IPS DF 19.7 (cell line): ENCODE data around the gene CEP104.

Experiments used
- DNase-seq: peaks from one replicate; pipeline ENCODE4 v3.0.0-alpha.2; 2013; ENCODE audit warnings: low read depth, low spot score

The CEP104 gene

GRCh38 chr1:3894626-3895278 is 37.7 kb upstream of the CEP104 start:
- no peak for DNase-seq

GRCh38 chr1:3893190-3893589 is 36.2 kb upstream of the CEP104 start:
- no peak for DNase-seq

GRCh38 chr1:3892748-3893147 is 35.7 kb upstream of the CEP104 start:
- no peak for DNase-seq

- no peak for DNase-seq
Observed at GRCh38 chr1:3891329-3891865, 34.4 kb upstream of the CEP104 start.

- DNase-seq: no peak
Observed at GRCh38 chr1:3890389-3891328, 33.6 kb upstream of the CEP104 start.

GRCh38 chr1:3889936-3890335 is 32.9 kb upstream of the CEP104 start:
- DNase-seq: no peak

- DNase-seq: no peak
Observed at GRCh38 chr1:3888301-3888700, 31.3 kb upstream of the CEP104 start.

GRCh38 chr1:3886691-3887090 is 29.7 kb upstream of the CEP104 start:
- no peak for DNase-seq

GRCh38 chr1:3886106-3886670 is 29.2 kb upstream of the CEP104 start:
- no peak for DNase-seq

GRCh38 chr1:3885611-3886010 is 28.6 kb upstream of the CEP104 start:
- DNase-seq: no peak

- DNase-seq: no peak
Observed at GRCh38 chr1:3884966-3885365, 28.0 kb upstream of the CEP104 start.

- no peak for DNase-seq
Observed at GRCh38 chr1:3883194-3883925, 26.3 kb upstream of the CEP104 start.

- DNase-seq: no peak
Observed at GRCh38 chr1:3881193-3881480, 24.1 kb upstream of the CEP104 start.

GRCh38 chr1:3880429-3881192 is 23.6 kb upstream of the CEP104 start:
- DNase-seq: no peak

GRCh38 chr1:3879787-3880428 is 22.9 kb upstream of the CEP104 start:
- no peak for DNase-seq

- no peak for DNase-seq
Observed at GRCh38 chr1:3879099-3879498, 22.1 kb upstream of the CEP104 start.

GRCh38 chr1:3876716-3877115 is 19.7 kb upstream of the CEP104 start:
- DNase-seq: no peak

GRCh38 chr1:3874736-3875135 is 17.7 kb upstream of the CEP104 start:
- no peak for DNase-seq

GRCh38 chr1:3872546-3872945 is 15.5 kb upstream of the CEP104 start:
- DNase-seq: no peak

- no peak for DNase-seq
Observed at GRCh38 chr1:3871451-3871805, 14.4 kb upstream of the CEP104 start.
